Putamen (tissue), 1 donor: ENCODE data around the gene DNTT.
A peak's percentile ranks its signal among the peaks of the same experiment; 100 is the strongest.
"Not testable (repeated sequence)": the region's sequence is repeated elsewhere in the genome, so short reads cannot be mapped to it uniquely, and the experiment has no call there.

ENCODE experiments used
- DNase-seq: peaks from one replicate; pipeline ENCODE4 v3.0.0-alpha.2; 2016; ENCODE audit warnings: low spot score

DNTT gene

DNA sequence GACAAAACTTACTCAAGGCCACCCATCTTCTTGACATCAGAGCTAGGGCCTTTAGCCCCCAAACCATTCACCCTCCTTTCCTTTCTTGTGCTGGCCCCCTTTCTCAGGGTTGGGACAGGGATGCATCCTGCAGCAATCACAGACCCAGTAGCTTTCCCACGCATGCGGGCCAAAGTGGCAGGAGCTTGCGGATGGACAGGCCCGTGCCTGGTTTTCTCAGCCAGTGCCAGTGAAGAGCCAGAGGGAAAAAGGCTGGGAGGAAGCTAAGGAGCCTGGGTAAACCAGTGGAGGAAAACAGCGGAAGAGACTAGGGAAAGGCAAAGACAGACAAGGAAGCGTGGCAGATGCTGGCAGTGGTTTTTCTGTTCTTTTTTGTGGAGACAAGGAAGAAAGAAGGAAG, 27.8 kb upstream of the DNTT start:
- DNase-seq = no peak

DNA sequence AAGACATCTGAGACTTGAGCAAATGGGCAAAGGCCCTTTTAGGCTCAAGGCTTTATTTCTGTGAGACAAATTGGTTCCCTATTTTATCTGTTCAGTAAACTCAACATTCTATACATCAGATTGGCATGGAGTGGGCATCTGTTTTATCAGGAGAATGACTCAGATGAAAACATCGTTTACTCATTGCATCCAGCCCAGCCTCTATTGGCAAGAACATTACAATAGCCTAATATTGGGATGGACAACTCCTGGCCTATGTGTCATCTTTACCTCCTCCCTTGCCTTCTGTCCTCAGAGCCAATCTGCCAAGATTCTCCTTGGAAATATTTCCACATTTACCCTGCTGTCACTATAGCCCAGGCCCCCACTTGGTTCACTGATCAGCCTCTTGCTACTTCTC, 27.4 kb upstream of the DNTT start:
- no peak for DNase-seq

DNA sequence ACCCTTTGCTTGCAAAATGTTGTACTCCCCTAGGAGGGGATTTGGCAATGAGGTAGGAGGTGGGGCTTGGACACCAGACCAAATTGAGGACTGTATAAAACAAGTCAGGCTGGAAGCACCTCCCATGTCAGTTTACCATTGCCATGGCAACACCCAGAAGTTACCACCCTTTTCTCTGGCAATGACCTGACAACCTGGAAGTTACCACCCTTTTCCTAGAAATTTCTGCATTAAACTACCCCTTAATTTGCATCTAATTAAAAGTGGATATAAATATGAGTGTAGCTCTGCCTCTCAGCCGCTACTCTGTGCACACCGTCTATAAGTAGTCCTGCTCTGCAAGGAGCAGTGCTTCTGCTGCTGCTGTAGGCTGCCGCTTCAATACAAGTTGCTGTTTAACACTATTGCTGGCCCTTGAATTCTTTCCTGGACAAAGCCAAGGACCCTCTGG, 25.0 kb upstream of the DNTT start:
- no peak for DNase-seq

DNA sequence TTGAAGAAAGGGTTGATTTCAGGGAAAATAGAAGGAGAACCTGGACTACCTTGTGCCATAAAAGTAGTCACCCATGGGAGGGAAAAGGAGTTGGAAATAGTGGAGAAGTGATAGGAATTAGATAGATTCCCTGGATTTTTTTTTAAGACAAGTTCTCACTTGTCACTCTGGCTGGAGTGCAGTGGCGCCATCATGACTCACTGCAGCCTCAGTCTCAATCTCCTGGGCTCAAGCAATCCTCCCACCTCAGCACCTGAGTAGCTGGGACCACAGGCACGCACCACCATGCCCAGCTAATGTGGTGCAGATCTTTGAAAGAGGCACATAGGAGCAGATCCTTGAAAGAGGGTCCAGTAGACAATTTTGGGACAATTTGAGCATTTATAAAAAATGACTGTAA, 23.4 kb upstream of the DNTT start:
- no peak for DNase-seq

DNA sequence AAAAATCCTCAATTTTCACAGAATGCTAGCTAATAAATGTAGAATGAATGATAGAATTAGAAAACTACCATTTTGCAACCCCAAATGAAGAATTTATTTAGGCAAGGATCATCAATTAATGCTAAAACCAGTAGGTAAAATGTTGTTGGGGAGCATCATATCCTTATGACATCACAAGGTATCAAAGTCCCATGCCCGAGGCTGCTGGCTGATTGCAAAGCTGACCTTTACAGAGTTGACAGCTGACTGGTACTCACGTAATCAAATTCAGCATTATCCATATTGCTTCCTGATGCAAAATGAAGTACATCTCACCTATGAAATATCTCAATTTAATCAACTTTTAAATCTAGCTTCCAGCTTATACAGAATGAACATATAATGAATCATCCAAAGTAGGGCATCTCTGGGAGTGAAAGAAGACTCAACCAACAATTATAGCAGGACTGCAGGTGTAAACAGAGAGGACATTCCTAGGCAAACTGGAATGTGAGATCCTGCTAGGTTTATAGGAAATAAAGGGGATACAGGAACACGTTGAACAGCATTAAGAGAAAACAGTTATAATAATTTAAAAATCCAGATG, 22.7 kb upstream of the DNTT start:
- DNase-seq = no peak

DNA sequence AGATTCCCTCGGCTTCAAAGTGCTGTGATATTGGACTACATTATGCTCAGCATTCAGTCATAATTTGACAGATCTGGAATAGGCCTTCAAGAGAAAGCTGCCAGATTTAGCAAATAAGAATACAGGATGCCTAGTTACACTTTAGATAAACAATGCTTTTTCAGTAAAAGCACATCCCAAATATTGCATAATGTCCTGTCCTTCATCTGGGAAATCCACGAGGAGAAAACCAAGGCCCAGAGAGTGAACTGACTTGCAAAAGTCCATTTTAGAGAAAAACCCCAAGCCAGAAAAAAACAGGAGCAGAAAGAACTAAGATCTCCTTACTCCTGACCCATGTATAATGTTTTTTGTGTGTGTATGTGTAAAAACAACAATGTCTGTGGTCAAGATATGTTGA, 20.9 kb upstream of the DNTT start:
- no peak for DNase-seq

DNA sequence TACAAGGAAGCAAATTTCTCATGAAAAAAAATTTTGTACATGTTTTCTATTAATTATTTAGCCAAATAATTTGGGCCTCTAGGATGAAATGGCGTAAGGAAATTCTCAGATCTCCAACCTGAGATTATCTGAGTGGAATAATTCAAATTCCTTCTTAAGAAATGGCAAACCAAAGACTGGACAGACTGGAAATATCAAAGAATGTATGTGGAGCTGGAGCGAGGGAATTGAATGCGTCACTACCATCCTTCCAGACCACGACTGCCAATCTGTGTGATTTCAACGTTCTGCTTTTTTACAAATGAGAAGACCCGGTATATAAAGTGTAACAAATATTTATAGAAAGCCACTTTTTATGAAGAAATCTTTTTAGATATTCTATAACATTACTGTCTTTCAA, 20.5 kb upstream of the DNTT start:
- no peak for DNase-seq

DNA sequence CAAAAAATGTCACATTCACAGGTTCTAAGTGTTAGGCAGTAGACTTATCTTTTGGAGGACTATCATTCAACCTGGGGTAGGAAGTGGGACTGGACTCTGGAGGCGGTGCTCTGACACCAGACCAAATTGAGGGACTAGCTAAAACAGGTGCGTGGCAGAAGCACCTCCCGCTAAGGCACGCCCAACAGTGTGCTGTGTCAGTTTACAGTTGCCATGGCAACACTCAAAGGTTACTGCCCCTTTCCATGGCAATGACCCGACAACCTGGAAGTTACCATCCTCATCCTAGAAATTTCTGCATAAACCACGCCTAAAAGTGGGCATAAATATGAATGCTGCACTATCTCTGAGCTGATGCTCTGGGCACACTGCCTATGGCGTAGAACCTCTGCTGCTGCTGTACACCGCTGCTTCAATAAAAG, 18.9 kb upstream of the DNTT start:
- DNase-seq = no peak

DNA sequence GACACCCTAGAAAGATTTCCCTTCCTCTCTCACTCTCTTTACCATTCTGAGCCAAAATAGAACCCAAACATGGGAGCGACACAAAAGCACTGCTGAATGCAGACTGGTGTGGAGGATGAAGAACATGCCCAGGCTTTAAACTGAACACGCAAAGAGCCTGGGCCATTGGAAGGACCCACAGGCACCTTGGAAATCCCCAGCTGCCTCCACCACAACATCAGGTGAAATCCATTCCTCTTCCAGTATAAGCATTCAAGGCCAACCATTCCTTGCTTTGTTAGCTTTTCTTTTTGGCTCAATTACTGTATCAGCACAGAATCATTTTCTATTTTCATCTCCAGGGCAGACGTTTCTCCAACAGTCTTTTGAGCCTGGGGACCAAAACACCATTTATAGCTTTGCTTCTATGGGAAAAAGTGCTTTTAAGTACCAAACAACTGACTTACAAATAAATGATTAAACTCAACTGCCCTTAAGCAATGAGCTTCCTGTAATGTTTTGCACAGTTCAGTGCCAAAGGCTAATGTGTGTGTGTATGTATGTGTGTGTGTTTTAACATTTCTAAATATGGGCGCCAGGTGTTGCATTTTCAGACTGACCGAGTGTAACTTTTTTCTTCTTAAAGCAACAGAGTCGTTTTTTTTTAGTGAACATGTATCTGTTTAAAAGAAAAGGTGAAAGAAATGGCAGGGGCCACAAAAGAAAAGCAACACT, 16.7 kb upstream of the DNTT start:
- no peak for DNase-seq

DNA sequence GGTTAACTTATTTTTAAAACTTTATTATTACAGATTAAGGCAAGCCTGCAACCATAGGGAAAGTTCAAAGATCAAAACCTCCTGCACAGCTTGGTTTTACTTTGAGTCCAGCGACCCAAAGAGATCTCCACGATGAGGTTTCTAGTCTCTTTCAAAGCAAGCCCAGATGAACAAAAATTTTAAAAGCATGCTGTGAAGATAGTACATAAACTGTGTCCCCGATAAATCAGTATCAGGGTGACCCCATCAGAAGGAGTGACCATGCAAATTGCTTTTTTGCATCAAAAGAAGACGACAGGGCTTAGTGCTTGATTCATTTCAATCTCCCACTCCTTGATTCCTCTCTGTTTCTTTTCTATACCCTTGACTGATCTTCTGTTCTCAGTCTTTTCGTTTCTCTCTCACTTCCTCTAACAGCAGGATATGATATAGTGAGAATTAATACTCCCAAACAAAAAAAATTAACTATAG, 16.0 kb upstream of the DNTT start:
- no peak for DNase-seq

DNA sequence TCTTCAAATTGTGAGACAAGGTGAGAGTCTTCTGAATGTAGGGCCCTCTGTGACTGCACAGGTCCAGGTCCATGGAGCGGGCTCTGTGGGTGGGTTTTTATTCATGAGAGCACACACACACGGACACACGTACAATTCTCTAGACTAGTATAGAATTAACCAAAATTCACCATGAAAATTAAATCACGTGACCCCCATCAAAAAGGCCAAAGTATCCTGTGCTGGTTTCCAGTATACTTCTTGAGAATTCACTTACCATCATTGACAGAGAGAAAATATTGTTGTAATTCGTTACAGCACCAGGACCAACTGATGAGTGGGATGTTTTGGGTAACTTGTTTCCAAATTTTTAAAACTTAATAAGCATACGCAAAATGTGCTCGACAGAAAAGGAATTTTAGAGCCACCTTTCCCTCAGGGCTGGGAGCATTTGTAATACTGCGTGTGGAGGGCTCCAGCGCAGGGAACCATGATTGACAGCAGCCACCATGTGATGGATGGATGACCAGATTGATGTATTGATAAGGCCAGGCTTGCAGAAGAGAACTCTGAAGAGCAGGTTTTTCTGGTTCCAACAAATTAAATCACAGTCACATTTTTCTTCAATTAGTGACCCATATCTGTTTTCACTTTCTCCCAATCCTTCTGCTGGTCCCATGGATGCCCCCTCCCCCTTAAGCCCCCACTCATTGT, 14.9 kb upstream of the DNTT start:
- DNase-seq = no peak

DNA sequence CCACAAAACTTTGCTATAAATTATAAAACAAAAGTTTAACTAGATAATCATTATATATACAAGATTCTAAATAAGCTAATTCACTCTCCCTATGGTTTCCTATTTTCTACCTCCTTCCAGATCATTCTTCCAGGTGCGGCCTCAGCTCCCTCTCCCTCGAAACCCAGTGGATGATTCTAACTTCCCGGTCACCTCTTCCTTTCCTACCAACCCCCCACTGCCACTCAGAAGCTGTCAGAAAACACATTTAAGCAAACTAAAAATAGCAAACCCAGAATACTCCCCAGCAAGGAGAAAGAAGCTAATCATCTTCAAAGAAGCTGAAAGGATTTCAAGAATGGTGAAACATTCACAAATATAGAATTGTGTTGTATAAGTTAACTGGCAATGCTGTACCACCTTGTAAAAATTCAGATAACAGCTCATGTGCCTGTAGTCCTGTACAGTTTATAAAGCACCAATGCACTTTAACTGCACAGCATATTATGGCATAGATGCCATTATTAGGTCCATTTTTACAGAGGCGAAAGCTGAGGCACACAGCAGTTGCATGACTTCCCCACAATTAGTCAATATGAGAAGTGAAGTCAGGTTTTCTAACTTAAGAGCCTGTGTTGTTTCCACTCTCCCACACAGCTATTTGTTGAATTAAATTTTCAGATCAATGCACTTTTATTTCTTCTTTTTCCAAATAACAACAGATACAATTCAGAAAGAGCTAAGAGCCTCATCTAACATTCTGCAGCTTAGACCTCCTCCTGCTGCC, 13.7 kb upstream of the DNTT start:
- no peak for DNase-seq

DNA sequence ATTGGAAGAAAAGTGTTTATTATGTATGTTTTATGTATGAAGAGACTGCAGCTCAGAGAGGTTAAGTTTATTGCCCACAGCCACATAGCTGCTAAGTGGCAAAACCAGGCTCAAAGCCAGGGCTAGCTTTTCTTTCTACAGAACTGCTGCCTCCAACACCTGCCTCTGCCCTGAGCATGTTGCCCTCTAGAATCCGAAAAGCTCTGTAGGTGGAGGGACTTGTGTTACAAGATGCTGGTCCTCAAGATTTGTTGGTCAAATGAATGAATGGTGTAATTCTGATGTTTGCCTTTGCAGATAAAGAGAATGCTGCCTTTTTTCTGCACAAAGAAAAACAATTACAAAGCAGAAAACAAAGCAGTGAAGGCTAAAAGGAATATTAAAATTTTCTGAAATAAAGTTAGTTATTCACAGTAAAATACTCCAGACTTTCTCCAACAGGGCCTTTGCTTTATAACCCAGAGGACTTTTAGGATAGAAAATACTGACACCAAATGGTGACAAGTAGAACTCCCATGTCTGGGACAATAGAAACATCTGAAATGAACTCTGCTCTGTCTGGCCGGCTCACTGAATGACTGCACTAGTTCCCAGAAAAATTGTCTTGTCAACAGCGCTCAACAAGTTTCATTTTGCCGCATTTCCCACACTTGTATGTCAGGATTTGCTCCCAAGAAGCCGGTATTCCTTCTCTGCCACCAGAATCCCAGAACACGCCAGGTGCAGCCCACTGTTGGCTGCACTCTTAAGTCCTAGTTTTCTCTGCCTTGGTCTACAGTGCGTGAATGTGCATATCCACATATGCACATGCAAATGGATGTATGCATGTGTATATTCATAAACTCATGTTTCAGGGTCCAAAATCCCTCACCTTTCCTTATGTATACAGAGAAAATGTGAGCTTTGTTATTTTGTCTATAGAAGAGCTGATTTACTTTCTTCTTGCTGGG, 11.0 kb upstream of the DNTT start:
- DNase-seq = peak; percentile 15

DNA sequence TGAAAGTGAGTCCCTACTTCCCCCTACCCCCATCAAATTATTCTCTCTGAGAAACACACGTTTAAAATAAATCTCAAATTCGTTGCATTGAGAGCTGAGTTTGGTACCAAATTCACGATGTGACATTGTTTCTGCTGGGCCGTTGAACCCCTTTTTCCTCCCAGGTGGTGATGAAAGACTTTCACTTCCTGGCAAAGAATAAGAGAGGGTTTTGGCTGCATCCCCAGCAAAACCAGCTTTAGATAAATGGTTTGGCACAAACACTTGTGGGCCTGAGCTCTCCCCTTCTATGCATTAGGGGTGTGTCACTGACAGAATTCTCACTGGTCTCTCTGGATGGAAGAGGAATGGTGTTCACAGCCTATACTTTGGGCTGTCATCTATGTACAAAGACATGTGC, 8.8 kb upstream of the DNTT start:
- DNase-seq = no peak

DNA sequence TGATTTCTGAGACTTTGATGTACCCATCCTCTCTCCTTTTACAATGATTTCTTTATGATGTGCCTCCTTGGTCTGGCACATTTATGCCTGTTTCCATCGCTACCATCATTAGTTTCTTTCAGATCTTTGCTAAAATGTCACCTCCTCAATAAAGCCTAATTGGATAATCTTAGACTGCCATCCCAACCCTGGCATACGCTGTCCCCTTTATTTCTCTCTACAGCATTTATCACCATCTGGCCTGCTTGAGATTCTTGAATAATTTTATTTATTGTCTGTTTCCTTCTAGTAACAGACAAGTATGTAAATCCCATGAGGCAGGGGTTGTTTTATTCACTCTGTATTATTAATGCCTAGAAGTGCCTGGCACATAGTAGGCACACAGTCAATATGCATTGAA, 6.7 kb upstream of the DNTT start:
- DNase-seq = no peak

DNA sequence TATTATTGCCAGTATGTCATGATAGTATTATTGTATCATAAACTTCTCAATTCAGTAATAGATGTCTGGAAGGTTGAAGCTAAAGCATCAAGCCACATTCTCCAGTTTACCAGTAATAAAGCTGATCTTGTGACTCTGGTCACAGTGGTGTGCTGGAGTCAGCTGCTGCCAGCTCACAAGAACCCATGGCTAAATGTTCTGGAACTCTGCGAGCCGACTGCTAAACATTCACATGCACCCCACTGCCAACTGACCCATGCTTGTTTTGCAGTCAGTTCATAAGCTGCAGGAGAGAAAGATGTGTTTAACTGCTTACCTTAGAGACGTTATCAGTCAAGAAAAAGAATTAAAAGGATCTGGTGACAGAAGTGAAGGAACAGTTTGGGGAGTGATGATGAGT, 5.9 kb upstream of the DNTT start:
- no peak for DNase-seq

DNA sequence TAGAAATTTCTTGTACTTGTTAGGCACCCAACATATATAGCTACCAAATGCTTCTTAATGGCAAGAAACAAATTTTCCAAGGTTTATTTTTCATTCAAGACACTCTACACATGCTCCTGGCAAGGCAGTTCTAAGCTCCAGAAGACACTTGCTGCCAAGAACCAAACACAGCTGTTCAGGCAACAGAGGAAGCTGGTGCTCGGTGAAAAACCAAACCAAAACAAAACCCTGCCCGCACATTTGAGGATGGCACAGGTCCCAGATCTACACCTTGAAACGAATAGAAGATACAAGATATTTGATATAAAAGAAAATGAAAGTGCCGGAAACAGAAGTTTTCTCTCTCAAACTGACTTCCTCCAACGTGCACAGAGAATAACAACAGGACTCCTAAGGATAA, 4.9 kb upstream of the DNTT start:
- DNase-seq = no peak

DNA sequence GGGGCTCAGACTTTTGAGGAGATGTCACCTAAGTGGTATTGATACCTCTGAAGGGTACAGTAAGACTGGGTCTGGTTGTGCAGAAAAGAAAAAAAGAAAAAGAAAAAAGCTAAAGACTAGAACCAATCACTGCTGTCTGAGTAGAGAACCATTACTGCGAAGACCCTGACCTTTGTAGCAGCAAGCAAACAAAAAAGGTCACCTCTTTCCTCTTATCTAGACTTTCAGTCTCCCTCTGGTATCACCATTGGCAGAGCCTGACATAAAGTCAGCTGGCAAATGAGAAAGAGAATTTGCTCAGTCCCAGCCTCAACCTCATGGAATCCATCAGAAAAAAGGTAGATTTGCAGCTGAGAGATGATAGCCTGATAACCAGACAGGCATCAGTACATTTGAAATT, 2.6 kb upstream of the DNTT start:
- DNase-seq = no peak

DNA sequence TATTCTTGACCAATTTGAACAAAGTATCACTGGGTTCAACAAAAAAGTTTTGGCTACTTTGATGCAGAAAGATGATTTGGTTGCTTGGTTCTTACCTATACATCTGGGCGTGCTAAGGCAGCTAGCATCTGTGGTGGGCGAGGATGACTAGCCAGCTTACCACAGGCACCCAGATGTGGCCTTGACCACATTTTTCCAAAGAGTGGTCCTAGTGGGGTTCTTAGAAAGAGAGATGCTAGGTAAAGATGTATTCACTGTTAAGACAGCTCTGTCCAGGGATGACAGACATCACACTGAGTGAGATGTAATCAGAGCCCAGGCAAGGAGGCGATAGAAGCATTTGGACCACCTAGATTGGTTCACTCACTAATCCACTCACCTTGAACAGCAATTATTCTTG, 785 bp downstream of the DNTT start:
- DNase-seq = no peak

DNA sequence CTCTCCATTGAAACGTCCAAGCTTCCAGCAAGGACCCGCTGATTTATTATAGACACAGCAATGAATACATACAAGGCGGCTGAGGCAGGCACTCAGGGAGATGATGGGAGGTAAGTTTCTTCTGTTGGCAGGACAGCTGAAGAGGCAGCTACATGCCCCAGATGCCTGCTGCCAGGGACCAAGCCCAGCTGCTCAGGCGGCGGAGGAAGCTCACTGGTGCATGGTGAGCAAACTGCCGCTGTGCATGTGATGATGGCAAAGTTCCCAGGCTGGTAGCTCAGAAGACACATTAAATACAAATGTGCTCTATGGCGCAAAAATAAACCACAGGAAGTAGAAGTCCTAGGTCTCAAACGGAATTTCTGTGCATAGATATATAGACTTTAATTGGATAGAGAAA, 2.3 kb downstream of the DNTT start:
- peak; percentile 15 for DNase-seq

DNA sequence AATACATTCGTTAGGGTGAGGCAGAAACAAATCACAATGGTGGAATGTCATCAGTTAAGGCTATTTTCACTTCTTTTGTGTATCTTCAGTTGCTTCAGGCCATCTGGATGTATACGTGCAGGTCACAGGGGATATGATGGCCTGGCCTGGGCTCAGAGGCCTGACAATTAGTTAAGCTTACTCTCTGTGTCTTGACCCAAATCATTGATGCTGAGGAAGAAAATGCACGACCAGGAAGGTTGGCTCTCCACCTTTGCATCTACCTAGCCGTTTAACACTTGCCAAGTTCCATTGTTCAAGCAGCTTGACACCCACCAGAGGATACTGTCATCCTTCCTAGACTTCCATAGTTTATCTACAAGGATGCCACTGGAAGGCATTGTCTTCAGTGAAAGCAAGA, 4.6 kb downstream of the DNTT start:
- not testable (repeated sequence) for DNase-seq
